Measurements from ENCODE around the gene SBK2. TPM values are rescaled to one million over a fixed set of nuclear protein-coding genes. Genes with fewer than 3 reads are reported as not detected.
A peak's percentile ranks its signal among the peaks of the same experiment; 100 is the strongest.
"Not testable (repeated sequence)": the region's sequence is repeated elsewhere in the genome, so short reads cannot be mapped to it uniquely, and the experiment has no call there.

The SBK2 gene
- total and polyA plus RNA-seq, 12 donors = 0.39 to 14.1 (median 2.0) TPM

DNA sequence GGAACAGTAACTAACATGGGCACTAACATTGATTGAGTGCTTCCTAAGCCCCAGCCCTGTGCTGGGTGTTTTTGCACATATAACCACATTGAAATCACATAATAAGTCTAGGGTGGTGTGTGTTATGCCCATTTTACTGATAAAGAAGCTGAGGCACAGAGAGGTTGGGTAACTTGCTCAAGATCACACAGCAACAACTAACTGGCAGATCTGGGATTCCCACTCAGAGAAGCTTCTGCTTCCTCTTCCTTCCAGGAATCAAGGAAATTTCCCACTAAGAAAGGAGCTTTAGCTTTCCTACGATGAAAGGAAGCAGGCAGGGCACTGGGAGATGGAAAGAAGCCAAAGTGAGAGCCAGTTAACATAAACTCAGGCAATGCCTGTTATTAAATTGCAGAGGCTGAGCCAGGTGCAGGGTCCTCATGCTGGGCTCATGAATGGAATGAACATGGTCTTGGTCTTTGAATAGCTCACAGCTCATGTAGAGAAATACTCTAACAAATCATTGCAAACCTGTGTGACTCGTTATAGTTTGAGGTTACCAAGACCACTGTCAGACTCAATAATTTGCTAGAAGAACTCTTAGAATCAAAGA is 38.6 kb downstream of the SBK2 start:
- TF ChIP-seq, protein P1, sequence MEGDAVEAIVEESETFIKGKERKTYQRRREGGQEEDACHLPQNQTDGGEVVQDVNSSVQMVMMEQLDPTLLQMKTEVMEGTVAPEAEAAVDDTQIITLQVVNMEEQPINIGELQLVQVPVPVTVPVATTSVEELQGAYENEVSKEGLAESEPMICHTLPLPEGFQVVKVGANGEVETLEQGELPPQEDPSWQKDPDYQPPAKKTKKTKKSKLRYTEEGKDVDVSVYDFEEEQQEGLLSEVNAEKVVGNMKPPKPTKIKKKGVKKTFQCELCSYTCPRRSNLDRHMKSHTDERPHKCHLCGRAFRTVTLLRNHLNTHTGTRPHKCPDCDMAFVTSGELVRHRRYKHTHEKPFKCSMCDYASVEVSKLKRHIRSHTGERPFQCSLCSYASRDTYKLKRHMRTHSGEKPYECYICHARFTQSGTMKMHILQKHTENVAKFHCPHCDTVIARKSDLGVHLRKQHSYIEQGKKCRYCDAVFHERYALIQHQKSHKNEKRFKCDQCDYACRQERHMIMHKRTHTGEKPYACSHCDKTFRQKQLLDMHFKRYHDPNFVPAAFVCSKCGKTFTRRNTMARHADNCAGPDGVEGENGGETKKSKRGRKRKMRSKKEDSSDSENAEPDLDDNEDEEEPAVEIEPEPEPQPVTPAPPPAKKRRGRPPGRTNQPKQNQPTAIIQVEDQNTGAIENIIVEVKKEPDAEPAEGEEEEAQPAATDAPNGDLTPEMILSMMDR (IDR thresholded peaks at IDR 0.05) = no peak
- Histone ChIP-seq H3K4me3 (no peak overlapping the region), H3K9me3 (no peaks in the 10 kb centered on the region), H3K27me3 (peaks cover 0 to 14% (median 0%) of the 10 kb centered on the region in 7 donors), H3K36me3 (peaks cover 0 to 59% (median 0%) of the 10 kb centered on the region in 9 donors), H3K4me1 (peaks cover 3 to 24% (median 8%) of the 10 kb centered on the region in 9 donors), H3K27ac (no peak overlapping the region)
- ATAC-seq (no peak), DNase-seq (no peak)
- intact Hi-C loops (cut with DNase I) = no loop called here
- WGBS, 2 donors = 42 to 54% methylated on average over 2 of the region's 2 CpGs

DNA sequence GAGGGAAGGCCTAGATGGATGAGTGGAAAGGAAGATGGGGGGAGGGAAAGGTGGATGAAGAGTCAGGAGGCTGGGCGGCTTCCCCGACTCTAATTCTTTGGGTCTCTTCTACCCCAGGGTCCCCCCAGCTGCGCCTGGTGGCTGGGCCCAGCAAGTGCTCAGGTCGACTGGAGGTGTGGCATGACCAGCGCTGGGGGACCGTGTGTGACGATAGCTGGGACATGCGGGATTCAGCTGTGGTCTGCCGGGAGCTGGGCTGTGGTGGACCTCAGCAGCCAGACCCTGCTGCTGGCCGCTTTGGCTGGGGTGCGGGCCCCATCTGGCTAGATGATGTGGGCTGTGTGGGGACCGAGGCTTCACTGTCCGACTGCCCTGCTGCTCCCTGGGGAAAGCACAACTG is 39.2 kb downstream of the SBK2 start:
- Histone ChIP-seq H3K27ac (no peak overlapping the region), H3K4me3 (no peak overlapping the region), H3K4me1 (peaks cover 6 to 28% (median 14%) of the 10 kb centered on the region in 9 donors), H3K36me3 (peaks cover 0 to 59% (median 0%) of the 10 kb centered on the region in 9 donors), H3K9me3 (no peaks in the 10 kb centered on the region), H3K27me3 (peaks cover 0 to 20% (median 0%) of the 10 kb centered on the region in 7 donors)
- DNase-seq (no peak), ATAC-seq (no peak)
- intact Hi-C loops (cut with DNase I) = no loop called here
- 84 to 90% methylated on average over 13 of the region's 13 CpGs for WGBS, 2 donors
- TF ChIP-seq, protein P1 (IDR thresholded peaks at IDR 0.05) = no peak

DNA sequence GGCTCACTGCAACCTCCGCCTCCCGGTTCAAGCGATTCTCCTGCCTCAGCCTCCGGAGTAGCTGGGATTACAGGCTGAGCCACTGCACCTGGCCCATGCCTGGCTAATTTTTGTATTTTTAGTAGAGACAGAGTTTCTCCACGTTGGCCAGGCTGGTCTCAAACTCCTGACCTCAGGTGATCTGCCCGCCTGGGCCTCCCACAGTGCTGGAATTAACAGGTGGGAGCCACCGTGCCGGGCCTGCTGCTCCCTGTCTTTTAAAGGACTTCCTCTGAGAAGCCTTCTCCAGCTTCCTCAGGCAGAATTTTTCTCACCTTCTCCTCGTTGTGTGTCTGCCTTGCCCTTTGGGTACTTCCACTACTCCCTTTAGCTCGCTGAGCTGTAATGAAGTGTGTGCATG is 40.1 kb downstream of the SBK2 start:
- DNase-seq; H3K4me3 ChIP-seq; ATAC-seq; H3K9me3 ChIP-seq; intact Hi-C loops (cut with DNase I); H3K27ac ChIP-seq: not testable (repeated sequence)
- H3K4me1 ChIP-seq = peaks cover 6 to 33% (median 14%) of the 10 kb centered on the region in 9 donors
- H3K36me3 ChIP-seq = peaks cover 0 to 50% (median 0%) of the 10 kb centered on the region in 9 donors
- H3K27me3 ChIP-seq = peaks cover 0 to 25% (median 0%) of the 10 kb centered on the region in 7 donors
- 79 to 86% methylated on average over 10 of the region's 10 CpGs for WGBS, 2 donors

DNA sequence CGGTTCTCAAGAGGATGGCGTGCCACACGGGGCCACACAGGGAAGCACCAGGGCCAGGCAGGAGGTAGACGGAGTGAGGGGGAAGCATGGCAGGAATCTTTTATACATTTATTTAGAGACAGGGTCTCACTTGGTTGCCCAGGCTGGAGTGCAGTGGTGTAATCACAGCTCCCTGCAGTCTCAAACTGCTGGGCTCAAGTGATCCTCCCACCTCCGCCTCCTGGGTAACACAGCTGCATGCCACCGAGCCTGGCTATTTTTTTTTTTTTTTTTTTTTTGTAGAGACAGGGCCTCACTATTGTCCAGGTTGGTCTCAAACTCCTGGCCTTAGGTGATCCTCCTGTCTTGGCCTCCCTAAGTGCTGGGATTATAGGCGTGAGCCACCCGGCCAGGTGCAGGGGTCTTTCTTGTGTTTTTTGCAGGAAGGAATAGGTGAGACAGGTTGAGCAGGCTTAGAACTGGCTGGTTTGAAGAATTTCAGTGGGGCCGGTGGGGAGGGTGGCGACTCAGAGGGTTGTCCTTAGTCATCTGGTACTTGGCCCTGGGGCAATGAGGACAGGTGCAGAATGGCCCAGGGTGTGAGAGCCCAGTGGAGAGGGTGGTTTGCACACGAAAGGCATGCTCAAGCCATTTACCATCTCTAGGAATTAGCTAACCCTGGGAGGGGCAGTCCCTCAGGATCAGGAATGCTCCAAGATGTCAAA is 41.1 kb downstream of the SBK2 start:
- Histone ChIP-seq H3K4me3 (no peak overlapping the region), H3K36me3 (peaks cover 0 to 40% (median 0%) of the 10 kb centered on the region in 9 donors), H3K4me1 (peaks cover 6 to 39% (median 14%) of the 10 kb centered on the region in 9 donors), H3K27me3 (peaks cover 0 to 25% (median 0%) of the 10 kb centered on the region in 7 donors), H3K27ac (peak overlapping the region in 4 of 10 donors; percentile 90 to 97 (median 94)), H3K9me3 (no peaks in the 10 kb centered on the region)
- intact Hi-C loops (cut with DNase I) = no loop called here
- ATAC-seq (no peak), DNase-seq (no peak)
- 79 to 80% methylated on average over 11 of the region's 11 CpGs for WGBS, 2 donors
- TF ChIP-seq, protein P1 (IDR thresholded peaks at IDR 0.05) = no peak
